Kidney epithelial cell (primary cell): ENCODE data around the gene H6PD. TPM values are rescaled to one million over a fixed set of nuclear protein-coding genes. Genes with fewer than 3 reads are reported as not detected.

ENCODE experiments used
- DNase-seq: peaks from one replicate; pipeline ENCODE4 v3.0.0-alpha.2; 2010; ENCODE audit warnings: low read depth
- H3K27me3 ChIP-seq: 2 replicates; pipeline ENCODE4 v1.6.0; 2011; ENCODE audit warnings: low read length; ENCODE audit not compliant: control insufficient read depth, insufficient read depth
- H3K36me3 ChIP-seq: 2 replicates; pipeline ENCODE4 v1.5.1; 2011; ENCODE audit warnings: low read length; ENCODE audit not compliant: control insufficient read depth, insufficient read depth
- H3K4me3 ChIP-seq: 2 replicates; pipeline ENCODE4 v1.5.1; 2011; ENCODE audit warnings: low read depth, mild to moderate bottlenecking, control low read depth, low read length
- total RNA-seq: library from RNA; depleted of rRNA; stranded (reverse); fragments of >200 nt; gene quantifications from 2 replicates; pipeline ENCODE4 v1.2.3, GENCODE V29; 2015
- TF ChIP-seq, protein P1 (sequence below): IDR thresholded peaks from 2 replicates; pipeline ENCODE4 v1.5.1; 2011; ENCODE audit warnings: mild to moderate bottlenecking, moderate library complexity, low read length, control low read depth, inconsistent platforms; ENCODE audit not compliant: insufficient read depth, poor library complexity, severe bottlenecking

Gene H6PD
- total RNA-seq, 1 donor from 2014 or later: 24.4 TPM

DNA sequence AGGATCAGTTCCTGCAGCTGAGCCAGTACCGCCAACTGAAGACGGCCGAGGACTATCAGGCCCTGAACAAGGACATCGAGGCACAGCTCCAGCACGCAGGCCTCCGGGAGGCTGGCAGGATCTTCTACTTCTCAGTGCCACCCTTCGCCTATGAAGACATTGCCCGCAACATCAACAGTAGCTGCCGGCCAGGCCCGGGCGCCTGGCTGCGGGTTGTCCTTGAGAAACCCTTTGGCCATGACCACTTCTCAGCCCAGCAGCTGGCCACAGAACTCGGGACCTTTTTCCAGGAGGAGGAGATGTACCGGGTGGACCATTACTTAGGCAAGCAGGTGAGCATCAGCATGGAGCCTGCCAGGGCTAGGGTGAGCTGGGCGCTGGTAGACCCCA lies 10.7 kb downstream of the H6PD start:
- no peak for DNase-seq
- TF ChIP-seq, protein P1, sequence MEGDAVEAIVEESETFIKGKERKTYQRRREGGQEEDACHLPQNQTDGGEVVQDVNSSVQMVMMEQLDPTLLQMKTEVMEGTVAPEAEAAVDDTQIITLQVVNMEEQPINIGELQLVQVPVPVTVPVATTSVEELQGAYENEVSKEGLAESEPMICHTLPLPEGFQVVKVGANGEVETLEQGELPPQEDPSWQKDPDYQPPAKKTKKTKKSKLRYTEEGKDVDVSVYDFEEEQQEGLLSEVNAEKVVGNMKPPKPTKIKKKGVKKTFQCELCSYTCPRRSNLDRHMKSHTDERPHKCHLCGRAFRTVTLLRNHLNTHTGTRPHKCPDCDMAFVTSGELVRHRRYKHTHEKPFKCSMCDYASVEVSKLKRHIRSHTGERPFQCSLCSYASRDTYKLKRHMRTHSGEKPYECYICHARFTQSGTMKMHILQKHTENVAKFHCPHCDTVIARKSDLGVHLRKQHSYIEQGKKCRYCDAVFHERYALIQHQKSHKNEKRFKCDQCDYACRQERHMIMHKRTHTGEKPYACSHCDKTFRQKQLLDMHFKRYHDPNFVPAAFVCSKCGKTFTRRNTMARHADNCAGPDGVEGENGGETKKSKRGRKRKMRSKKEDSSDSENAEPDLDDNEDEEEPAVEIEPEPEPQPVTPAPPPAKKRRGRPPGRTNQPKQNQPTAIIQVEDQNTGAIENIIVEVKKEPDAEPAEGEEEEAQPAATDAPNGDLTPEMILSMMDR: no peak

DNA sequence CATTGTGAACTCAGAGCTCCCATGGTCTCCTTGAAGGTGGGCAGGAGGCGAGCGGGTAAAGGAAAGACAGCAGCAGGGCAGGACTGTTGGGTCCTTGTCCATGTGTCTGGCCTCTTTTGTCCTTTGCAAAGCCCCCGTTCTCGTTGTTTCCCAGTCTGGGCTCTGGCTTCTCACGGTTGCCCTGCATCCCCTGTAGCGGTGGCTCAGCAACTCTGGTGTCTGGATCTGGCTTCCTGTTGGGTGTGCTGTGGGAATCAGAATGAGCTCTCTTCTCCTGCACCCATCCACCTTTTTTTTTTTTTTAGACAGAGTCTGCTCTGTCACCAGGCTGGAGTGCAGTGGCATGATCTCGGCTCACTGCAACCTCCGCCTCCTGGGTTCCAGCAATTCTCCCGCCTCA lies 11.1 kb downstream of the H6PD start:
- H3K4me3 ChIP-seq: no peak overlapping the region
- no peak for DNase-seq
- no peaks in the 10 kb centered on the region for H3K27me3 ChIP-seq
- TF ChIP-seq, protein P1: no peak
- H3K36me3 ChIP-seq: no peaks in the 10 kb centered on the region

More for the DNA sequence above, 10.7 kb downstream of the H6PD start:
- H3K36me3 ChIP-seq: no peaks in the 10 kb centered on the region
- H3K27me3 ChIP-seq: no peaks in the 10 kb centered on the region
- no peak overlapping the region for H3K4me3 ChIP-seq

DNA sequence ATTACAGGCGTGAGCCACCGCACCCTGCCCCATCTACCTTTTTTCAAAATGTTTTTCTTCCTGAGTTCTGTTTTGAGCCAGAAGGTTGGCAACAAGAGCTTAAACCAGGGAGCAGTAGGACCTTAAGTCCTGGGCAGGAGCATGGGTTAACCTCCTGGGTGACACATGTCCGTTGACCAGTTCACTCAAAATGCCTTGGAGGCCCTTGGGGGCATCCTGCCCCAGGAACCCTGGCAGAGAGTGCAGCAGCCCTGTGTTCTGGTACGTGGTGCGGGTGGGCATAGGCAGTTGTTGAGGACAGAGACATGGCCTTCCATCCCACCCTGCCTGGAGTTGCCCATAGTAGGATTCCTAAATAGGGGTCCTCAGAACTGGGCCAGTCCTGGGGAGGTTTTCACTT lies 11.6 kb downstream of the H6PD start:
- no peaks in the 10 kb centered on the region for H3K36me3 ChIP-seq
- H3K27me3 ChIP-seq: no peaks in the 10 kb centered on the region

DNA sequence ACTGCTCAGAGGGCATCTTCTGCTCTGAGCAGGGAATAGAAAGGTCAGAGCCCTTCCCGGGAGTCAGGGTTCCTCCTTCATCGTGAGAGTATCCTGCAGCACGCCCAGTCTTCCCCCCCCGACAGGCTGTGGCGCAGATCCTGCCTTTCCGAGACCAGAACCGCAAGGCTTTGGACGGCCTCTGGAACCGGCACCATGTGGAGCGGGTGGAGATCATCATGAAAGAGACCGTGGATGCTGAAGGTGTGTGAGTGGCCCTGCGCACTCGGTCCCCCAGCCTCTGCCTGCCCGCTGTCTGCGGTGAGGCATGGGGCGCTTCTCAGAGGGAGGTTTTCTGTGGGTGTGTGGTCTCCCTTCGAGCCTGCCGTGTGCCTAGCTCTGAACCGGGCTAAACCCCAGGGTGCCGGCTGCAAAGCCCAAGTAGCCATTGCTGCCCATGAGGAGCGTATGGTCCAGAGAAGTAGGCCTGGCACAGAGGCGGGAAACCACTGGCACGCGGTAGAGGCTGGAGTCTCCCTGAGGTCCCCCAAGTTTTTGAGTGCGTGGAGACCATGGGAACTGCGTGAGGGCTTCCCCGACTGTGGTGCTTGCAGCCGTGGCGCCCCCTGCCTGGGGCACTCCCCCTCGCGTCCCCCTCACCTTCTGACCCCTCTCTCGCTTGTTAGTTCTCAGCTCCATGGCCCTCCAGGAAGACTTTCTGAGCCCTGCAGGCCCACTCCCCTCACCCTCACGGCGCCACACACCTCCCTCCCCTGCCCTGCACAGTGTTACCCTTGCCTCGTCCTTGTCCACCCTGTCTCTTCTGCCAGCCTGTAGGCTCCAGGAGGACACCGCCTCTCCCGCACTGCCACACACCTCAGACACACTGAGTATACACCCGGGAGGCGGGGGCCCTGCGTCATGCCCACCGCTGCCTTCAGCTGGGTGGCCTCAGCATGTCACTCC lies 12.5 kb downstream of the H6PD start:
- Histone ChIP-seq H3K4me3 (no peak overlapping the region), H3K27me3 (no peaks in the 10 kb centered on the region), H3K36me3 (no peaks in the 10 kb centered on the region)
- TF ChIP-seq, protein P1: no peak
- no peak for DNase-seq

More for the DNA sequence above, 11.6 kb downstream of the H6PD start:
- no peak for DNase-seq
- no peak overlapping the region for H3K4me3 ChIP-seq
- TF ChIP-seq, protein P1: no peak

DNA sequence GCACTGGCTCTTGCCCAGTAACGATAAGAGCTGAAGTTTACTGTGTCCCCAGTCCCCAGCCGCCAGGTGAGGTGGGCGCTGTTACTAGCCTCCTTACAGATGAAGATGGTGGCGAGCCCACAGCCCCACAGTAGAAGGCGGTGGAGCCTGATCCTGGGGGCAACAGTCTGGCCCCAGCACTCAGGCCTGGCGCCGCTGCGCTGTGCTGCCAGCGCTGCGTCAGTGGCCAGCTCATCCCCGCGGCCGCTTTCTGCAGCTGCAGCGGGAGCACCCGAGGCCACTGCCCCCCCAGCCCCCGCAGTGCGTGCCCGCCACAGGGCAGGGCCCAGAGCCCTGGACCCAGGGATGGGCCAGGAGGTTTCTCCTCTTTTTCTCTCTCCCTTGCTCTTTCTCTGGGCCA lies 13.3 kb downstream of the H6PD start:
- no peak for DNase-seq
- no peak overlapping the region for H3K4me3 ChIP-seq
- no peaks in the 10 kb centered on the region for H3K27me3 ChIP-seq
- TF ChIP-seq, protein P1: no peak
- no peaks in the 10 kb centered on the region for H3K36me3 ChIP-seq
